CD4-positive, alpha-beta T cell (primary cell): Measurements from ENCODE around the gene ALG3. TPM values are rescaled to one million over a fixed set of nuclear protein-coding genes. Genes with fewer than 3 reads are reported as not detected.

Experiments
- ATAC-seq: fragments of 200-7000 bp; cut with Tn5 transposase; one replicate; pipeline ENCODE4 v1.10.0; 2022; ENCODE audit warnings: mild to moderate bottlenecking; ENCODE audit not compliant: poor library complexity
- CTCF ChIA-PET: fragments of 350-600 bp; sonication (Branson Sonifier 250); formaldehyde crosslinking; loops from one replicate; lab custom pipeline; 2021; ENCODE audit warnings: antibody characterized with exemption, inconsistent platforms; lab: Charles Lee
- POLR2A ChIA-PET: fragments of 350-600 bp; sonication (Branson Sonifier 250); formaldehyde crosslinking; loops from one replicate; lab custom pipeline; 2021; ENCODE audit warnings: antibody characterized with exemption, inconsistent platforms; lab: Charles Lee
- DNase-seq, 14 experiments: peaks; one replicate each; pipeline ENCODE4 v3.0.0-alpha.2; 2013 to 2020; ENCODE audit warnings: mixed read lengths in 2 of 14
- H3K27ac ChIP-seq, 2 donors: one replicate each; pipeline versions ENCODE4 v1.5.1 to v1.7.0; 2013; ENCODE audit warnings: low read length in 2 of 2, low read depth in 1 of 2, mild to moderate bottlenecking in 1 of 2
- H3K27me3 ChIP-seq, 2 experiments: 1 replicate in 1 of 2; 2 replicates in 1 of 2; pipeline versions ENCODE4 v1.6.1 to v1.7.0; 2013; ENCODE audit warnings: low read length in 2 of 2, control low read depth in 1 of 2, mild to moderate bottlenecking in 1 of 2, moderate library complexity in 1 of 2; ENCODE audit not compliant: insufficient read depth in 2 of 2, control insufficient read depth in 1 of 2
- H3K36me3 ChIP-seq: one replicate; pipeline ENCODE4 v1.6.1; 2013; ENCODE audit warnings: low read length, control low read depth; ENCODE audit not compliant: insufficient read depth
- H3K4me1 ChIP-seq: one replicate; pipeline ENCODE4 v1.6.1; 2013; ENCODE audit warnings: low read length, control low read depth; ENCODE audit not compliant: insufficient read depth
- H3K4me3 ChIP-seq: one replicate; pipeline ENCODE4 v1.5.1; 2013; ENCODE audit warnings: mild to moderate bottlenecking, low read length, moderate library complexity
- H3K9me3 ChIP-seq, 2 experiments: 1 replicate in 1 of 2; 2 replicates in 1 of 2; pipeline versions ENCODE4 v1.6.1 to v1.7.0; 2013; ENCODE audit warnings: low read length in 2 of 2, mild to moderate bottlenecking in 2 of 2, control low read depth in 1 of 2, moderate library complexity in 1 of 2; ENCODE audit not compliant: control insufficient read depth in 1 of 2, insufficient read depth in 1 of 2
- H3K27ac Mint-ChIP-seq: one replicate; pipeline ENCODE4 v1.8.0; 2020; ENCODE audit warnings: mixed read lengths
- H3K27me3 Mint-ChIP-seq: one replicate; pipeline ENCODE4 v1.8.0; 2021; ENCODE audit warnings: mixed read lengths
- H3K36me3 Mint-ChIP-seq: one replicate; pipeline ENCODE4 v1.8.0; 2021; ENCODE audit warnings: low read depth, mixed read lengths
- H3K4me1 Mint-ChIP-seq: one replicate; pipeline ENCODE4 v1.8.0; 2021; ENCODE audit warnings: low read depth, mixed read lengths
- H3K4me3 Mint-ChIP-seq: one replicate; pipeline ENCODE4 v1.8.0; 2020; ENCODE audit warnings: mild to moderate bottlenecking, mixed read lengths
- H3K9me3 Mint-ChIP-seq: one replicate; pipeline ENCODE4 v1.8.0; 2020; ENCODE audit warnings: mixed read lengths
- CTCF ChIP-seq: fragments of 200-600 bp; IDR thresholded peaks from one replicate; pipeline ENCODE4 v1.8.0; 2022; ENCODE audit warnings: antibody characterized with exemption, mild to moderate bottlenecking
- intact Hi-C, 2 experiments: fragments of 100-400 bp; cut with DNase I in 1 of 2; cut with micrococcal nuclease in 1 of 2; formaldehyde crosslinking; loops; one replicate each; pipeline versions ENCODE4 v1.15.1 to v1.9.0; 2023 to 2025; cut with DNase I, micrococcal nuclease
- total RNA-seq, 174 experiments: library from RNA in 2 of 174; stranded (reverse) in 2 of 174; gene quantifications; one replicate each; pipeline ENCODE4 v1.2.3 and lab custom pipeline; 2021 to 2026

Gene ALG3
- total RNA-seq, 2 experiments from 2014 or later: 12.0 to 13.5 TPM

DNA sequence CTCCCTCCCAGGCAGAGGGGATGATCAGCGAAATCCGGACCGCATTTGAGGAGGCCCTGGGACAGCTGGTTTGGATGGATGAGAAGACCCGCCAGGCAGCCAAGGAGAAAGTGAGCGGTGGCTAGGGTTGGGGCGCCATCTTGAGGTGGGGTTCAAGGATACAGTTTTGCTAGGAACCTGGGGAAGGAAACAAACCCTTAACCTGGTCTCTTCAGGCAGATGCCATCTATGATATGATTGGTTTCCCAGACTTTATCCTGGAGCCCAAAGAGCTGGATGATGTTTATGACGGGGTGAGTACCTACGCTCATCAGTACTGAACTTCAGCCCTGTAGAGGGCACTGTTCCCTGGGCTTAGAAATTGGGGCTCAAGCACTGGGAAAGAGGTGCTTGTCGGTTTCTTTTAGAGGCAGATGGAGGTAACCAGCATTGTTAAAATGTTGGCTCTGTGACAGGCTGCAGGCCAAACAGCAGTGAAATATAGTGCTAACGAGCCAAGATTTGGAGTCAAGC is 40.7 kb upstream of the ALG3 start:
- DNase-seq (peak in 13 of 14 experiments; percentile 42 to 71 (median 50)), ATAC-seq (peak; percentile 77)
- peak; percentile 68 for TF ChIP-seq CTCF
- Histone ChIP-seq H3K27ac (no peak overlapping the region), H3K4me3 (no peak overlapping the region), H3K9me3 (no peaks in the 10 kb centered on the region), H3K27me3 (peaks cover 3% of the 10 kb centered on the region in 2 experiments), H3K36me3 (no peaks in the 10 kb centered on the region), H3K4me1 (peaks cover 5% of the 10 kb centered on the region)
- CTCF ChIA-PET: interaction anchor here (1.0 to 2.3 kb wide), 3 partner anchors 62 to 394 kb away, joined by 3 to 16 read pairs (median 6); no protein-coding TSS in a partner anchor
- Mint-ChIP-seq H3K9me3 (no peaks in the 10 kb centered on the region), H3K4me1 (no peaks in the 10 kb centered on the region), H3K27ac (no peak overlapping the region), H3K27me3 (peaks cover 28% of the 10 kb centered on the region), H3K4me3 (no peak overlapping the region), H3K36me3 (no peaks in the 10 kb centered on the region)
- intact Hi-C loops: loop anchor here (1.0 to 5.0 kb wide), 3 partner anchors 62 to 393 kb away; partner anchors contain the start of gene VWA5B2 (in 1 of the 2)
- POLR2A ChIA-PET: no interaction called here

GRCh38 chr3:184284696-184285095 is 35.9 kb upstream of the ALG3 start:
- H3K27me3 ChIP-seq: peaks cover 3% of the 10 kb centered on the region in 2 experiments
- ATAC-seq (no peak), DNase-seq (peak in 3 of 14 experiments; percentile 32 to 52 (median 34))
- H3K4me1 ChIP-seq: peaks cover 5% of the 10 kb centered on the region
- no peak overlapping the region for H3K27ac ChIP-seq
- peaks cover 32% of the 10 kb centered on the region for H3K27me3 Mint-ChIP-seq
- POLR2A ChIA-PET: no interaction called here
- H3K36me3 Mint-ChIP-seq: no peaks in the 10 kb centered on the region
- TF ChIP-seq CTCF: no peak
- H3K9me3 ChIP-seq: no peaks in the 10 kb centered on the region
- H3K36me3 ChIP-seq: no peaks in the 10 kb centered on the region
- H3K4me3 ChIP-seq: no peak overlapping the region
- H3K27ac Mint-ChIP-seq: no peak overlapping the region
- intact Hi-C loops: loop anchor here in 1 of 2 experiments (5.0 kb wide), 1 partner anchor 57 kb away; the partner anchor contains the start of gene VWA5B2
- no peaks in the 10 kb centered on the region for H3K9me3 Mint-ChIP-seq
- CTCF ChIA-PET: interaction anchor here (0.5 to 0.9 kb wide), 2 partner anchors 57 to 175 kb away, joined by 3 to 4 read pairs; no protein-coding TSS in a partner anchor
- H3K4me1 Mint-ChIP-seq: no peaks in the 10 kb centered on the region
- H3K4me3 Mint-ChIP-seq: no peak overlapping the region

- Mint-ChIP-seq H3K9me3 (no peaks in the 10 kb centered on the region), H3K4me3 (no peak overlapping the region), H3K27me3 (peaks cover 29% of the 10 kb centered on the region), H3K27ac (no peak overlapping the region), H3K36me3 (no peaks in the 10 kb centered on the region), H3K4me1 (no peaks in the 10 kb centered on the region)
- H3K27me3 ChIP-seq: no peaks in the 10 kb centered on the region
- H3K27ac ChIP-seq: no peak overlapping the region
- TF ChIP-seq CTCF: no peak
- CTCF ChIA-PET: interaction anchor here (0.9 kb wide), 1 partner anchor 56 kb away, joined by 4 read pairs; no protein-coding TSS in a partner anchor
- DNase-seq (no peak), ATAC-seq (no peak)
- no peaks in the 10 kb centered on the region for H3K36me3 ChIP-seq
- intact Hi-C loops: no loop called here
- no peaks in the 10 kb centered on the region for H3K4me1 ChIP-seq
- POLR2A ChIA-PET: no interaction called here
- H3K9me3 ChIP-seq: no peaks in the 10 kb centered on the region
- no peak overlapping the region for H3K4me3 ChIP-seq
Measured at GRCh38 chr3:184283681-184284080, 34.9 kb upstream of the ALG3 start.
